Activated CD8-positive, alpha-beta memory T cell treated with anti-CD3 and anti-CD28 coated beads, Interleukin-2, amount 50 U/mL, for 4 hours (primary cell): ENCODE results near the gene CENPF.

Experiments
- DNase-seq: peaks from one replicate; pipeline ENCODE4 v3.0.0-alpha.2; 2020

Gene CENPF

DNA sequence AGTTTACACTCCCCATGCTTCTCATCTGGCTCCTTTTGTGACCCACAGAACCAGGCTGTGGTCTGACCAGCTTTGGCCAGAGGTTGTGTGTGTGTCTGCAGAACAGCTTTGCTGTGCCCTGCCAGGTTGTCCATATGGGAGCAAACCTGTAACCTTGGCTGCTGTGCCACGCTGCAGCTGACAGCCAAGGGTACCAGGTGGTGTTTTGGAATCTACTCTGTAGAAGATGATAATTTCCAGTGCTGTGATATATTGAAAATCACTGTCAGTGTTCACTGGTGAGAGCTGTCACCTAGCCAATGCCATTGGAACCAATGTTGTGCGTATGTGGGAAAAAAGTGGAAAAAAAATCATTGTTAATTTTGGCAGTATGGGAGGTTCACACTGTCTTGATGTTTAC is 18.2 kb downstream of the CENPF start:
- no peak for DNase-seq

DNA sequence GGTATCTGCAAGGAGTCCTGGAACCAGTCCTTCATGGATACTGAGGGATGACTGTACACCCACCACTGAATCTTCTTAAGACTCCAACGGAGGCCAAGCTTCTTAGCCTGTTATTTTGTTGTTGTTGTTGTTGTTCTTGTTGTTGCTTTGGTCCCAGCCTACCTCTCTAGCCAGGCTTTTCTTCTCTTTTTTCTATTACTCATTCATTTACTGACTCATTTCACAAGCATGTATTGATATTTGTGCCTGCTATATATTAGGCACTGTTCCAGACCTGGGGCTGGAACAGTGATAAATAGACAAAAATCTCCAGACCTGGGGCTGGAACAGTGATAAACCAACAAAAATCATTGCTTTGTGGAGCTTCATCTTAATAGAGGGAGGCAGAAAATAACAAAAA is 20.4 kb downstream of the CENPF start:
- DNase-seq = no peak

DNA sequence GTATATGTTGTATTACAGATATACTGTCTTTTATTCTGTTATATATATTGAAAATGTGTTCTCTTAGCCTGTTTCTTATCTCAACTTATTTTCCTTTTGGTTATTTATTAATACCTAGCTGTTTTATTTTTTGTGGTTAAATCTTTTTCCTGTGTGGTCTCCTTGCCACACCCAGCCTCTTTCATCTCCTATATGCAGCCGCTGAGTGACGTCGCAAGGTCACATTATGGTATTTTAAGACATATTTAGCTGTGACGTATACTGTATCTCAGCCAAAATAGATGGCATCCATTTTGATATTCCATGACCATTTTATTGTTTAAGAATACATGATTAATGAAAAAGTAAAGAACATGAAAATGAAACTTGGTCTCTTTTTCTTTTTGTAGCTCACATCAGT is 29.1 kb downstream of the CENPF start:
- DNase-seq = no peak

DNA sequence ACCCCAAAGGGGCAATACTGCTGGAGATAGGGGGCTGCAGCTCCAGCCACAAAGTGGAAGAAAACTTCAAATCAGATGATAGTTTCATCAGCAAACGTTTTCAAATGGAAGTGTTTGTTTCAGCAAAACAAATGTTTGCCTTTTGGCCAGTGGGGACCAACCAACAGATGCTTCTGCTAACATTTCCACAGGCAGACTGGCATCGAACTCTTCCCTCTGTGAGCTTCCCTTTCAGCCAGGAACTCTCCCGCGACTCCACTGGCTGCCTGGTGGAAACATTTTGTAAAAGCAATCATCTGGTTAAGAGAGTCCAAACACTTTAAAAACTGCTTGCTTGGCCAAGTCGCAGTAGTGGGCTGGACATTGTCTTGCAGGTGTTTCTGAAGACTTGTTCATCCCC is 30.7 kb downstream of the CENPF start:
- no peak for DNase-seq

DNA sequence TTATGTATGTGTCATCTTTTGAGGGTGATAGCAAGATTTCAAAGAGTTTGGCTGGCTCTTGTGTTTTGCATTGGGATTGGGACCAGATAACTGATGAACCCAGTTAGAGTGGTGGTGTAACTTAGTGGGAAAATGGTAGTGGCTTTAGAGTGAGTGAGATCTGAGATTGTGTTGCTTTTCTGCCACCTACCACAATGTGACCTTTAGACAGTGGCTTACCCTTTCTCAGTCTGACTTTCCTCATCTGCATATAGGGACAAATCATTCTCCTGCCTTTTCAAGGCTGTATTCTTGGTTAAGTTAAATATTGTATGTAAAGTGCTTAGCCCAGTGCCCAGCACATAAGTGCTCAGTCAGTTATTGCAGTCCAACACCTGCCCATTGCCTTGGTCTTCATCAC is 31.3 kb downstream of the CENPF start:
- no peak for DNase-seq

DNA sequence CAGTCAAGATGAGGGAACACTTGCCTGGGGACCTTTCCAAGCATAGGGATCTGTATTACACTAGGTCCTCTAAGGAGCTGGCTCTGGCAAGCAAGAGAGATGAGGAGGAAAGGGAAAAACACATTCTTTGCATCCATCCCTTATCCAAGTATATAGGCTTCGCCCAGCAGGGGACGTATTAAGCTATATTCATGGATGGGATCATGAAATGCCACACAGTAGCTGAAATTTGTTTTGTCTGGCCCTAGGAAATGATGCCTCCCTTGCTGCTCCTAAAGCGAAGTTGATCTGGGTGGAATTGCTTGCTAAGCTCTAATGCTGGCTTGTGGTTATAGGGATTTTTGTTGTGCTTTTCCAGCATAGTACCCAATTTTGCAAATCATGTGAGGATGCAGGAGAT is 32.1 kb downstream of the CENPF start:
- no peak for DNase-seq

DNA sequence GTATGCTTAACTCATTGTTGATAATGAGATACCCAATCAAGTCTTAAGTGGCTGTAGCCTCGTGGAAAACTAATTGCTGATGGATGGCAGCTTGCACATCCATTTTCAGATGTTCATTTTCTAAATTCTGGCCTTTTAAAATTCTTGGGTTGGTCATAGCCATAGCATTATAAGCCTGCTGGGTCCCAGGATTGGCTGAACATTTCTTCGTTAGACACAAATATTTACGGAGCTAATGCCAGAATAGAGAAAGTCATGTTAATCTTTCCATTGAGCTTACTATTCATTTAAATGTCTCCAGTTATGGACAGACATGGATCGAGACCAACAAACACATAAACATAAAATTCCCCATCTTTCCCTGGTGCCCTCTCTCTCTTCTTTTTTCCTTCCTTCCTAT is 32.5 kb downstream of the CENPF start:
- DNase-seq = no peak

DNA sequence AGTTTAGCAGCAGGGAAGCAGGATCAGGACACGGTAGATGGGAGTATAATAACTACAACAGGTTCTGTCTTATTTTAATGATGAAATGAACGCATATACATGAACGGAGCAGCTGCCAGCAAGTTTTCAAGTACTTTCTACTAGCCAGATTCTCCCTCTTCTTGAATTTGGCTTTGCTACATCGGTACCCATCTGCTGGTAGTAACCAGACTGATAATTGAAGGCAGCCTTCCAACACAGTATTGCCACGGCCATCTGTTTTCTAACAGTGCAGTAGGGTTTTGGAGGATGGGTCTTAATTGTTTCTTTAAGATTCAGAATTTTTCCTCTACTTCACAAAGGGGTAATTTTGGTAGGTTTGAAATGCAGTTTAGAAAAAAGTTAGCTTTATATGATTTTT is 33.4 kb downstream of the CENPF start:
- no peak for DNase-seq

DNA sequence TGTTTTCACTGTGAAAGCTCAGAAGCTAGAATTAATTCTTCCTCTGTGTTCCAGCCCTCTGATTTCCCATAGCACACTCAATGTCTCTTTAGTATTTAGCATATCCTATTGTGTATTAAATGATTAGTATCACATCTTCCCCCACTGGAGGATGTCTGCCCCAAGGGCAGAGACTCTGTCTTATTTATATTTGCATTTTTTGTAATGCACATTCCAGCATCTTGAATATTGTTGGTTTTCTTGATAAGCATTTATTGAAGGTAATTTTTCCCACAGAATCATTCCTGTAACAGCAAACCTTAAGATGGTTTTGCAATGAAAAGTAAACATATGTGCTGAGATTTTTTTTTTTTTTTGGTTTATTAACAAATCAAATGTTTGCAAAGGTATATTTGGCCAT is 34.1 kb downstream of the CENPF start:
- DNase-seq = no peak

DNA sequence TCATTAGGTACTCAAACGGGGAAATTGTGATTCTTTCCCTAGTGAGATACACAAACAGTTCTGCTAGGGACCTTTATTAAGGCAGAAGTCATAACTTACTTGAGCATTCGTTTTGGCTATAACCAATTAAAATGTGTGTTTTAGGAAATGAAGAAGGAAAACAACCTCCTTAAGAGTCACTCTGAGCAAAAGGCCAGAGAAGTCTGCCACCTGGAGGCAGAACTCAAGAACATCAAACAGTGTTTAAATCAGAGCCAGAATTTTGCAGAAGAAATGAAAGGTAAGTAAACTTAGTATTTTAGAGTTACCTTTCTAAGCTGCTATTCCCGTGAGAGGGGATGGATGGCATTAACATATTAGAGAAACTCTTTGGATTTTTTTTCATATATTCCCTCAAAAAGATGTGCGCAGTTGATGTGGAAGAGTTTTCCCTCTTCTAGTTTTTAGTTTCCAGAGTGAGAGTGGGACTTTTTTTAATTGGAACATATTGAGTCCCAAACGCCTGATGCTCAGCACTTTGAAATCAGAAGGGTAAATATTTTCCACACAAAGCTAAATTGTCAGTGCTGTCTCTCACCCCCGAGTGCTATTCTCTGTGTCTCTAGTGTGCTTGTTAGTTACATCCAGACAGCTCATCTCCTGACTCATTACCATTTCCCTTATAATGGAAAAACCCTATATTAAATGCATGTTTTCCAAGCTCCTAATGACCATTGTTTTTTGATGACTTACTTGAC is 34.9 kb downstream of the CENPF start:
- no peak for DNase-seq

DNA sequence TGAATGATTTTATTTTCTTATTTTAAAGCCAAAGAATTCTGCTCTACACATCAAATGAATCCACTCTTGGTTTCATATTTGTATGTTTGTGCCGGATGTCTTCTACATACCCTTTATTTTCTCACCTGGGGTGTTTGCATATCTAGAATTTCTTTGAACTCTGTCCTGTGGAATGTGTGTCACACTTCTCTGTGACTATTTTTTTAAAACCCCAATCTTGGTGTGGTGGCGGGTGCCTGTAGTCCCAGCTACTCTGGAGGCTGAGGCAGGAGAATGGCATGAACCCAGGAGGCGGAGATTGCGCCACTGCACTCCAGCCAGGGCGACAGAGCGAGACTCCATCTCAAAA is 35.4 kb downstream of the CENPF start:
- no peak for DNase-seq

DNA sequence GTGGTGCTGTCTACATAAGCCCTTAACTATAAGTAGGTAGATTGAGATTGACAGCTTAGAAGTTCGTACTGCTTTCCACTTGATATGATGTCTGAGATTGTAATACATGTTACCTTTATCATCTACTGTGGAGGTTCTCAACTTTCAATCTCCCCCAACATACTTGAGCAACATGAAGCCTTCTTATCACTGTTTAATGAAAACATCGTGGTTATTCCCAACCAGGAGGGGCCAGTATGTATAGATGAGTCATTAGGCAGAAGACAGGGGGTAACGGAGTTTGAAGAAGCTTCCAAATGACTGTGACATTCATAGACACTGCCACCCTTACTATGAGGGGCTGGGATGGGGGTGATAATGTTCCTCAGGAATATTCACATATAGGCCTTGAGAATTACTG is 36.0 kb downstream of the CENPF start:
- no peak for DNase-seq

DNA sequence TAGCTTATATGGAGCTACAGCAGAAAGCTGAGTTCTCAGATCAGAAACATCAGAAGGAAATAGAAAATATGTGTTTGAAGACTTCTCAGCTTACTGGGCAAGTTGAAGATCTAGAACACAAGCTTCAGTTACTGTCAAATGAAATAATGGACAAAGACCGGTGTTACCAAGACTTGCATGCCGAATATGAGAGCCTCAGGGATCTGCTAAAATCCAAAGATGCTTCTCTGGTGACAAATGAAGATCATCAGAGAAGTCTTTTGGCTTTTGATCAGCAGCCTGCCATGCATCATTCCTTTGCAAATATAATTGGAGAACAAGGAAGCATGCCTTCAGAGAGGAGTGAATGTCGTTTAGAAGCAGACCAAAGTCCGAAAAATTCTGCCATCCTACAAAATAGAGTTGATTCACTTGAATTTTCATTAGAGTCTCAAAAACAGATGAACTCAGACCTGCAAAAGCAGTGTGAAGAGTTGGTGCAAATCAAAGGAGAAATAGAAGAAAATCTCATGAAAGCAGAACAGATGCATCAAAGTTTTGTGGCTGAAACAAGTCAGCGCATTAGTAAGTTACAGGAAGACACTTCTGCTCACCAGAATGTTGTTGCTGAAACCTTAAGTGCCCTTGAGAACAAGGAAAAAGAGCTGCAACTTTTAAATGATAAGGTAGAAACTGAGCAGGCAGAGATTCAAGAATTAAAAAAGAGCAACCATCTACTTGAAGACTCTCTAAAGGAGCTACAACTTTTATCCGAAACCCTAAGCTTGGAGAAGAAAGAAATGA is 37.6 kb downstream of the CENPF start:
- DNase-seq = no peak

DNA sequence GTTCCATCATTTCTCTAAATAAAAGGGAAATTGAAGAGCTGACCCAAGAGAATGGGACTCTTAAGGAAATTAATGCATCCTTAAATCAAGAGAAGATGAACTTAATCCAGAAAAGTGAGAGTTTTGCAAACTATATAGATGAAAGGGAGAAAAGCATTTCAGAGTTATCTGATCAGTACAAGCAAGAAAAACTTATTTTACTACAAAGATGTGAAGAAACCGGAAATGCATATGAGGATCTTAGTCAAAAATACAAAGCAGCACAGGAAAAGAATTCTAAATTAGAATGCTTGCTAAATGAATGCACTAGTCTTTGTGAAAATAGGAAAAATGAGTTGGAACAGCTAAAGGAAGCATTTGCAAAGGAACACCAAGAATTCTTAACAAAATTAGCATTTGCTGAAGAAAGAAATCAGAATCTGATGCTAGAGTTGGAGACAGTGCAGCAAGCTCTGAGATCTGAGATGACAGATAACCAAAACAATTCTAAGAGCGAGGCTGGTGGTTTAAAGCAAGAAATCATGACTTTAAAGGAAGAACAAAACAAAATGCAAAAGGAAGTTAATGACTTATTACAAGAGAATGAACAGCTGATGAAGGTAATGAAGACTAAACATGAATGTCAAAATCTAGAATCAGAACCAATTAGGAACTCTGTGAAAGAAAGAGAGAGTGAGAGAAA is 38.4 kb downstream of the CENPF start:
- DNase-seq = no peak

DNA sequence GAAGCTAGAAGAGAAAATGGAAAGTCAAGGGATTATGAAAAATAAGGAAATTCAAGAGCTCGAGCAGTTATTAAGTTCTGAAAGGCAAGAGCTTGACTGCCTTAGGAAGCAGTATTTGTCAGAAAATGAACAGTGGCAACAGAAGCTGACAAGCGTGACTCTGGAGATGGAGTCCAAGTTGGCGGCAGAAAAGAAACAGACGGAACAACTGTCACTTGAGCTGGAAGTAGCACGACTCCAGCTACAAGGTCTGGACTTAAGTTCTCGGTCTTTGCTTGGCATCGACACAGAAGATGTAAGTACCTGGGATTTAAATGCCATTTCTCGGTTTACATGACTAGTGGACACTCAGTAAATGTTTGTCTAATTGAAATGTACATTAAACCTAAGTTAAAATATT is 40.0 kb downstream of the CENPF start:
- no peak for DNase-seq

DNA sequence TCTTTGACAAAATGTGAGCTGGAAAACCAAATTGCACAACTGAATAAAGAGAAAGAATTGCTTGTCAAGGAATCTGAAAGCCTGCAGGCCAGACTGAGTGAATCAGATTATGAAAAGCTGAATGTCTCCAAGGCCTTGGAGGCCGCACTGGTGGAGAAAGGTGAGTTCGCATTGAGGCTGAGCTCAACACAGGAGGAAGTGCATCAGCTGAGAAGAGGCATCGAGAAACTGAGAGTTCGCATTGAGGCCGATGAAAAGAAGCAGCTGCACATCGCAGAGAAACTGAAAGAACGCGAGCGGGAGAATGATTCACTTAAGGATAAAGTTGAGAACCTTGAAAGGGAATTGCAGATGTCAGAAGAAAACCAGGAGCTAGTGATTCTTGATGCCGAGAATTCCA is 42.7 kb downstream of the CENPF start:
- no peak for DNase-seq

DNA sequence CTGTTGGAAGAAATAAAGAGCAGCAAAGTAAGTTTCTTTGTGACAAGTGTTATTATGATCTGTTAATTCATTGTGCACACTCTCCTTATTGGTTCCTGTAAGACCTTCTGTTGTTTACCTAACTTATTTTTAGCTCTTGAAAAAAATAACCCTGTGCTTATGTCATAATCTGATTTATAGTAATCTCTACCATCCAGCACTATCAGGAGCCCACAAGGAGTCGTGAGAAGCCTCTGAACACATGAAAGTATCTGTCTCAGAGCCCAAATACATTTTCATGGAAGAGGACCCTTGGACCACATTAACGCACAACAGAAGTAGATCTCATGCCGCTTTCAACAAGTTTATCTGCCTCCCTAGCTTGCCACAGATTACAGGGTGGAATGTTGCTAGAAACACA is 45.8 kb downstream of the CENPF start:
- DNase-seq = no peak

DNA sequence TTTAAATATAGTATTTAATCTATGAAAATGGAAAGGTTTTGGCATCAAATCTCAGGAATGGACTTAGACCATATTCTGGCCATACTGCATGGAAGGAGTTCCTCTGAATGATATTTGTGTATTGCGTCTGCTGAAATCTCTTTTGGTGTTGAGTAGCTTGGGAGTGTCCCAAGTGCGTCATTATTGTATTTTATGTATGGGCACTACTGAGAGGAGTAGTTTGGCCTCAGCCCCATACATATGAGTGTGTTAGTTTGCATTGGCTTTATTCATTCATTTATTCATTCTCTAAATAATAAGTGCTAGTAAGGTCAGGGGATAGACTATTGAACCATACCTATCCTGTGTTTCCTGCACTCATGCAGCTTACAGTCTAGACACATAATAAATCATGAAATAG is 46.6 kb downstream of the CENPF start:
- DNase-seq = no peak

DNA sequence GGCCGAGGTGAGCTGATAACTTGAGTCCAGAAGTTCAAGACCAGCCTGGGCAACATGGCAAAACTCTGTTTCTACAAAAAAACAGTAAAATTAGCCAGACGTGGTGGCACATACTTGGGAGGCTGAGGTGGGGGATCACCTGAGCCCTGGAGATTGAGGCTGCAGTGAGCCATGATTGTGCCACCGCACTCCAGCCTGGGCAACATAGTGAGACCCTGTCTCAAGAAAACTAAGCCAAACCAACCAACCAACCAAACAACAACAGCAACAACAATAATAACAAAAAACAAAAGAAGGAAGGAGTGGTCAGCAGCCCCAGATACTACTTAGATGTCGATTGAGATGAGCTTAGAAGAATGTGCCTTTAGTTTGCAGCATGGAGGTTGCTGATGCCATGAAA is 47.7 kb downstream of the CENPF start:
- no peak for DNase-seq

DNA sequence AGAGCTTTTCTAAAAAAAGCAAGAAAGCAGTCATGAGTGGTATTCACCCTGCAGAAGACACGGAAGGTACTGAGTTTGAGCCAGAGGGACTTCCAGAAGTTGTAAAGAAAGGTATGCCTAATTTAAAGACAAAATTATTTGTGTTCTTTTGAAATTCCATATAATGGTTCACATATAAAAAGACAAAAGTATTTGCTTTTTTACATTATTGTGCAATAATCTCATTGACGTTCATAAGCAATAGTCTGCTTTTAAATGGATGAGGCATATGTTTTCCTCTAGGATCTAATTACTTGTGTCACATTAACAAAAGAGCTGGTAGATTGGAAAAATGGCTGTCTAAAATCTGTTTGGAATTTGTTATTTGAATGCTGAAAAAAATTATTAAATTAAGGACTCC is 54.3 kb downstream of the CENPF start:
- no peak for DNase-seq

DNA sequence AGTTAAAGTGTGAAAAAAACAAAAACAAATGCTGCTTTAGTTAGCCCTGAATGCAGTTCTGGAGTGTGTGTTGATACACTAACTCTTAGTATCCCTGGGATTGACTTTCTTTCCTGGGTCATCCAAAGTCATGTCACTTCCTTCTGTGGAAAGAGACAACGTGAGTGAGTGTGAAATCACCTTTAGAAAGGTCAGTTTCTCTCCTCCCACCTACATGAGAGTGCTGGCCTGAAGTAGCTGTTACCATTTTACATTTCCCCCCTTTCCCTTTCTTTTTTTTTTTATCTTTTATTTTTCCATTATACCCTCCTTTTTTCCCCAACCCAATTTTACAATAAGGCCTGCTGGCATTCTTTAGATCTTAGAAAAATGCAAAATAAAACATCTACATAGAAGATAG is 55.2 kb downstream of the CENPF start:
- DNase-seq = no peak

DNA sequence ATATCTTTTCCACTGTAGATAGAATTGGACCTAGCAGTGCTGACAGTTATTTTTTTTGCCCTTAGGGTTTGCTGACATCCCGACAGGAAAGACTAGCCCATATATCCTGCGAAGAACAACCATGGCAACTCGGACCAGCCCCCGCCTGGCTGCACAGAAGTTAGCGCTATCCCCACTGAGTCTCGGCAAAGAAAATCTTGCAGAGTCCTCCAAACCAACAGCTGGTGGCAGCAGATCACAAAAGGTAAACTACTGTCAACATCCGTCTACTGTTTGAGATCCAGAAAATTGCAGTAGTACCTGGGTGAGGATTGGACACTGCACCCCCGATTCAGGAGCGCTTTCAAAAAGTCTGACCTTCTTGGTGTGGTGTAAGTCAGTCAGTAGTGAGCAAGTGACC is 55.8 kb downstream of the CENPF start:
- DNase-seq = no peak

DNA sequence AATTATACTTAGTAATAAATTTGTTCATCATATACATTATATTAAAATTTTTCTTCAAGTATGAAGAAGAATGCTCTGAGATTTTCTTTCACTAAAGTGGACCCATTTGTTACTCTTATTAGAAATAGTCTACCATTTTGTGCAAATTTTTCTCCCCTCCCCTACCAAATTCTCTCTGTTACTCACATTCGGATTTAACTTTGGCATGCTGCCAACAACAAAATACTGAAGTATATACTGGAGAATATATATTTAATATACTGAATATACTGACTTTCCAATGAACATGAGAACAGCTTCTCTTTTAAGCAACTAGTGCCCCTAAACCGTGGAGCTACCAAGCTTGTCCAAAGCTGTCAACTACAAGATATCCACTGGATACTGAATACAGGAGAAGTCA is 57.2 kb downstream of the CENPF start:
- no peak for DNase-seq

DNA sequence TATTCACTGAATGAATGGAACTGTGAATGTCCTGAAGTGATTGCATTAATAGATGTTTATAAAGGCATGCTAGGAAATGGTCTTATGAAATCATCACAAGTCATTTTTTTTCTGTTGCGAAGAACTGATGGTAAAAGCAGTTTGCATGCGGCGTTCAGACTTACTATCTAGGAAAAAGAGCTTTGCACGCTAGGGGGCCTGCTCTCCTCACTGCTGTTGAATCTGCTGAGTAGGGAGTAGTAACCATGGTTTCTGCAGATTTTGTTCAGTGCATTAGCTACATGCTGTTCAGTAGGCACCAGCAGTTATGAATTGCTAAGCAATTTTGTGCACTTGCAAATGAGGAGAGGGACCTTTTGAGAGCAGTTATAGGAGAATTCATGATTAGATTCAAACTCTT is 57.9 kb downstream of the CENPF start:
- DNase-seq = no peak
